HG03039 (cell line): ENCODE results near the gene UBXN6.

ENCODE experiments used
- ATAC-seq: cut with Tn5 transposase; IDR thresholded peaks from one replicate; pipeline ENCODE4 v1.9.1; 2021; ENCODE audit warnings: mild to moderate bottlenecking, moderate library complexity; ENCODE audit not compliant: unreplicated experiment

UBXN6 gene

DNA sequence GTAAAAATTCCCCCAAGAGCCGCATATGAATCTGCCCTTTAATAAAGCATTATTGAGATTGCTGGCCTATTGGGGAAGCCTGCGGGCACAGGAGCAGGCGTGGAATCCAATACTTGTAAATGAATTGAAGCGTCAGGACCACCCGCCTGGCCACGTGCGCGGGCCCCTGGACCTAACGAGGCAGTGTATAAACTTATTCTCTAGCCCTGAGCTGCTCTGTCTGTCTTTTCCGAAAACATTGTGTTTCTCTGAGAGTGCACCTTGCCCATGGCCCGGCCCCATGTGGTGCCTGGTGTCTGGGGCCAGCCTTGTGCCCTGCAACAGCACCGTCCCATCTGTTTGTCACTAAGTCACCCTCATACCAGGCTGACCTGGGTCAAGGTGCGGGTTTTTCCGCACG, 14.4 kb downstream of the UBXN6 start:
- no peak for ATAC-seq

GRCh38 chr19:4442819-4443146, 14.8 kb downstream of the UBXN6 start:
- no peak for ATAC-seq

- no peak for ATAC-seq
These were observed 15.4 kb downstream of the UBXN6 start for GRCh38 chr19:4441994-4442818.

GRCh38 chr19:4439243-4439642, 18.4 kb downstream of the UBXN6 start:
- no peak for ATAC-seq

GRCh38 chr19:4437103-4437502, 20.5 kb downstream of the UBXN6 start:
- ATAC-seq = no peak

DNA sequence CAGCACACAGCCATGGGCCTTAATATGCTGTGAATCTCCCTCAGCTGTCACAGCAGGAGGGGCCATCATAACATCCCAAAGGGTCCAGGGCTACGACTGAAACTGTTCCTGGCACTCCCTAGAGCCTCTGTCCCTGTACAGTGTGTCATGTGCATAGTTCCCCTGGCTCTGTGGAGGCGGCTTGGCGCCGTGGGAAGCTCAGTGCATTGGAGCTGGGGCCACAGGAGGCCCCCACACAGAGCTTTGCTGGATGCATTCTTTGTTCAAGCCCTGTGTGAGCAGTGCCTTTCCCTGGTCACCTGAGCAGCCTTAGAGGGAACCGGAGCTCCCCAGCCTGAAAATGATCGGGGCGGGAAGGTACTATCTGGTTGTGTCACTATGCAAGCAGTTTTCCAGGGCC, 21.4 kb downstream of the UBXN6 start:
- ATAC-seq = no peak

GRCh38 chr19:4434391-4434790, 23.2 kb downstream of the UBXN6 start:
- no peak for ATAC-seq

GRCh38 chr19:4432918-4433506, 24.6 kb downstream of the UBXN6 start:
- no peak for ATAC-seq

DNA sequence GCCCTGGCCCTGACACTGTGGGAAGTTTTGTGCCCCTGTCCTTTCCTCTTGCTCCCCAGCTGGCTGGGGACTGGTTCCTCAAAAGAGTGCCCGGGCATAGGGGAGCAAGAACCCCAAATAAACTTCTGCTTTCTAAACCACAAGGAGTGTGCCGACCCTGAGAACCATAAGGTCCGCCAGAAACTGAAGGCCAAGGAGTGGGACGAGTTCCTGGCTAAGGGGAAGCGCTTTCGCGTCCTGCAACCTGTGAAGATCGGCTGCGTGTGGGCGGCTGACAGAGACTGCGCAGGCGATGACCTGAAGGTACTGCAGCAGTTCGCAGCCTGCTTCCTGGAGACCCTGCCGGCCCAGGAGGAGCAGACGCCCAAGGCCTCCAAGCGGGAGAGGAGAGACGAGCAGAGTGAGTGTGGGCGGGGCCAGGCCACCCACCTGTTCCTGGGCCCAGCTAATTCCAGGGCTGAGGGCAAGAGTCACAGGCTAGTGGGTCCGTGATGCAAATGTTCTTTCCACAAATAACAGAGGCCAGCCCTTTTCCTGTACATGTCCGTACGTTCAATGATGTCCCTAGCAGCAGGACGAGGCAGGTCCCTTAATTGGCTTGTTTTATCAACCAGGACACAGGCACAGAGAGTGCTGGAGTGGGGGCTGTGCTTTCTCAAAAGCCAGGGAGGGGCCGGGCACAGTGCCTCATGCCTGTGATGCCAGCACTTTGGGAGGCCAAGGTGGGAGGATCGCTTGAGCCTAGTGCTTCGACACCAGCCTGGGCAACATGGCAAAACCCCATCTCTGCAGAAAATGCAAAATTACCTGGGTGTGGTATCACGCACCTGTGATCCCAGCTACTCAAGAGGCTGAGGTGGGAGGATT, 25.6 kb downstream of the UBXN6 start:
- no peak for ATAC-seq

DNA sequence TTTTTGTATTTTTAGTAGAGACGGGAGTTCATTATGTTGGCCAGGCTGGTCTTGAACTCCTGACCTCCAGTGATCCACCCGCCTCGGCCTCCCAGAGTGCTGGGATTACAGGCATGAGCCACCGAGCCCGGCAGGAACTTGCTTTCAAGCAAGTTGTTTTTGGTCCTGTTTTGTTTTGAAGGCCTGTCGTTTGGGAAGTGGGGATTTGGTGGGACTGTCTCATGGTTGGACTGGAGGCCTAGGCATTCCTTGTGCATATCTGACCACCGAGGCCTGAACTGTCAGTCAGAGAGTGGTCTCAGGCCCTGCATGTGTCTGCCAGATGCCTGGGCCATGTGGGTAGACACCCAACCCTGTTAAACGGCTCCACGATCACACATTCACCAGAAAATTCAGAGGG, 26.3 kb downstream of the UBXN6 start:
- ATAC-seq = no peak

DNA sequence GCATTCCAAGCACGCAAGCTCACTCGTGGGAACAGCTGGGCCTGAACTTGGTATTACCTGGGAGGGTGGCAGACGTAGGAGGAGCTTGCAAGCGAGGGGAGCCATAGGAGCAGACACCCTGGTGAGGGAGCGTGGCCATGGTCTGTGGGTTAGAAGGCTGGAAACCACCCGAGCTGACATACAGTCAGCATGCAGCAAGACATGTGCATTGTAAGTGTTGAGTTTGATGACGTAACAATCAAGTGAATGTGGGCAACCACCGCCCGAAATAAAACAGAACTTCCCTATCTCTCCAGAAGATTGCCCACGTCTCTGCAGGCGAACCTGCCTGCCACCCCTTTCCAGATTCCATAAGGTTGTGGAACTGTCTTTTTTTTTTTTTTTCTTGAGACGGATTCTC, 26.8 kb downstream of the UBXN6 start:
- ATAC-seq = no peak

GRCh38 chr19:4429771-4430171, 27.8 kb downstream of the UBXN6 start:
- no peak for ATAC-seq

- no peak for ATAC-seq
These were observed 28.3 kb downstream of the UBXN6 start for GRCh38 chr19:4429256-4429655.

- no peak for ATAC-seq
These were observed 29.1 kb downstream of the UBXN6 start for GRCh38 chr19:4428326-4428975.

DNA sequence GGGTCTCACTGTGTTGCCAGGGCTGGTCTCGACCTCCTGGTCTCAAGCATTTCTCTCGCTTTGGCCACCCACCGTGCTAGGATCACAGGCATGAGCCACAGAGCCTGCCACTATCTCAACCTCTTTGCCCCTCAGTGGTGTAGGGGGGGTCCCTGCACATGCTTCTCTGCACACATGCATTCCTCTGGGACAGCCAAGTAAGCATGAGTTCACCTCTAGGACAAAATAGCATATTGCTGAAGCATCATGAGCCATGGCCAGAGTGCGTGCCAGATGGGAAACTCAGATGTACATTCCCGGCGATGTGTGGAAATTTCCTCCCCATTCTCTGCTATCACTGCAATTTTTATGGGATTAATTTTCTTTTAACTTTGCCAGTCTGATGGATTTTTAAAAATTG, 32.1 kb downstream of the UBXN6 start:
- no peak for ATAC-seq

DNA sequence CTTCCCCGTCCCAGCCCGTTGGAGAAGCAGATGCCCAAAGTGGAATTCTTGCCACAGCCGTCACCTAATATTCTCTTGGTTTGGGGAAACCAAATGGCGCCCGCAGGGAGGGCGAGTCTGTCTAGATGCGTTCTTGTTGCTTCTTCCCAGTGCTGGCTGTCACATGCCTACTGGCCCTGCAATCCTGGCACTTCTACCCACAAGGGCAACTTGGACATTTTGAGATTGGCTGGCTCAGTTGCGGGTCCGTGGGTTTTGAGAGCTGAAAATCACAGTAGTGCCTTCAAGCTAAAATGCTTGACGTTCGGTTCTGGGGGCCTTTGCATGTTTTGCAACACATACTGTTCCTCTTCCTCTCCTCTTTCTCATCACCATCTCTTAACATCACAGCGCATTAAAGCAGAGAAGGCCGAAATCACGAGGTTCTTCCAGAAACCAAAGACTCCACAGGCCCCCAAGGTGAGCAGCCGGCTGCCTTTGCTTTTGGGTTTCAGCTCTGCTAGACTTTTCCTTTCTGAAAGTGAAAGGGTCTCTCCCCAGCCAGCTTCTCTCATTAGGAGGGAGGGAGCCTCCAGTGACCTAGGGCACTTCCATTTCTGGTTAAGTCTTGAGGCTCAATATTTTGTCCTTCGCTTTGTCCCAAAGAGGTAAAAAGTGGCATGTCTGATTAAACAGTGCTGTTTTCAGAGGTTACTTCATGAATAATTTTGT, 34.0 kb downstream of the UBXN6 start:
- no peak for ATAC-seq

GRCh38 chr19:4416268-4416667, 41.3 kb downstream of the UBXN6 start:
- no peak for ATAC-seq

- ATAC-seq = no peak
These were observed 42.2 kb downstream of the UBXN6 start for GRCh38 chr19:4415352-4415751.

- ATAC-seq = no peak
These were observed 42.7 kb downstream of the UBXN6 start for GRCh38 chr19:4414800-4415321.

DNA sequence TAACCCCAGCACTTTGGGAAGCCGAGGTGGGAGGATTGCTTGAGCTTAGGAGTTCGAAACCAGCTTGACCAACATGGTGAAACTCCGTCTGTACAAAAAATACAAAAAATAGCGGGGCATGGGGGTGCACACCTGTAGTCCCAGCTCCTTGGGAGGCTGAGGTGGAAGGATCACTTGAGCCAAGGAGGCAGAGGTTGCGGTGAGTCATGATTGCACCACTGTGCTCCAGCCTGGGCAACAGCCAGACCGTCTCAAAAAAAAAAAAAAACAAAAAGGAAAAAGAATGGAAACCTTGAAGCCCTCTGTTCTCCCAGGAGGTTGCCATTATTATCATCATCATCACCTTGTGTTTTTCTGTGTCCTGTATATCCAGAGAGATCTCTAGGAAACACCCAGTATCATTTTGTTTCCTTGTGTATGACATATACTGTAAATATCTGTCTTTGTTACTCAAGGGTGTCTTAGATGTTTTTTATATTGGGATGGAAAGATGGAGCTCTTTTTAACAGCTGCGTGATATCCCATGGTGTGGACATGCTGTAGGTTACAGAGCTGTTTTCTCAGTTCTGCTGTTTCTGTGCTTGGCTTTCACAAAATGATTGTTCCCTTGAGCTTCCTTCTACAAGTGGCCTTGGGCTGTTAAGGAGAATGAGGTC, 43.3 kb downstream of the UBXN6 start:
- ATAC-seq = no peak
